ENCODE data around the gene ICOS.

DNA sequence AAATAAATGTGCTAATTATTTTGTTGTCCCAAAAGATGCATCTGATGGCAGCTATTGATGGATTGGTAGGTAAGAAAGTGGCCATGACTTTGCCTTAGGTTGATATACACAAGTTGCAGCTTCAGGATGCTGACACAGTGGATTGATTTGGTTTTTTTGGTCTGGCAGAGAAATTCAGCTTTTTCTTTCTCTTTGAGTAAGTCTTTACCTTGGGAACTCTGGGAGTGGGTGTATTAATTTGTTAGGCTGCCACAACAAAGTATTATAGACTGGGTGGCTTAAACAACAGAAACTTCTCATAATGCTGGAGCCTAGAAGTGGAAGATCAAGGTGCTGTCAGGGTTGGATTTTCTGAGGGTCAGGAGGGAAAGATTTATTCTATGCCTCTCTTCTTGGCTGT is 19.8 kb upstream of the ICOS start:
- no peak for TF ChIP-seq POLR2A (IDR thresholded peaks at IDR 0.05)
- TF ChIP-seq, protein P1, sequence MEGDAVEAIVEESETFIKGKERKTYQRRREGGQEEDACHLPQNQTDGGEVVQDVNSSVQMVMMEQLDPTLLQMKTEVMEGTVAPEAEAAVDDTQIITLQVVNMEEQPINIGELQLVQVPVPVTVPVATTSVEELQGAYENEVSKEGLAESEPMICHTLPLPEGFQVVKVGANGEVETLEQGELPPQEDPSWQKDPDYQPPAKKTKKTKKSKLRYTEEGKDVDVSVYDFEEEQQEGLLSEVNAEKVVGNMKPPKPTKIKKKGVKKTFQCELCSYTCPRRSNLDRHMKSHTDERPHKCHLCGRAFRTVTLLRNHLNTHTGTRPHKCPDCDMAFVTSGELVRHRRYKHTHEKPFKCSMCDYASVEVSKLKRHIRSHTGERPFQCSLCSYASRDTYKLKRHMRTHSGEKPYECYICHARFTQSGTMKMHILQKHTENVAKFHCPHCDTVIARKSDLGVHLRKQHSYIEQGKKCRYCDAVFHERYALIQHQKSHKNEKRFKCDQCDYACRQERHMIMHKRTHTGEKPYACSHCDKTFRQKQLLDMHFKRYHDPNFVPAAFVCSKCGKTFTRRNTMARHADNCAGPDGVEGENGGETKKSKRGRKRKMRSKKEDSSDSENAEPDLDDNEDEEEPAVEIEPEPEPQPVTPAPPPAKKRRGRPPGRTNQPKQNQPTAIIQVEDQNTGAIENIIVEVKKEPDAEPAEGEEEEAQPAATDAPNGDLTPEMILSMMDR (IDR thresholded peaks at IDR 0.05), result no peak
